K562 (cell line): ENCODE results near the gene ADAMTS2. TPM values are rescaled to one million over a fixed set of nuclear protein-coding genes. Genes with fewer than 3 reads are reported as not detected.

Experiments used
- PHTF2 ChIP-seq: fragments of 250-450 bp; sonication (Bioruptor Pico); IDR thresholded peaks from 2 replicates; pipeline ENCODE4 v1.5.0; 2021; ENCODE audit warnings: mild to moderate bottlenecking
- polyA plus RNA-seq, 8 experiments: library from polyadenylated mRNA; depleted of rRNA in 4 of 8; stranded (reverse) in 5 of 8; unstranded in 3 of 8; fragments of >200 nt; fragmentation: Nextera tagmentation in 2 of 8; fragmentation: Illumina TruSeq in 1 of 8; extraction: Ambion mirVana in 2 of 8; extraction: Trizol in 1 of 8; gene quantifications; 2 replicates each; pipeline versions ENCODE4 v1.2.1 to v1.2.3, GENCODE V29; 2011 to 2014; ENCODE audit warnings: inconsistent platforms in 1 of 8, missing spikeins in 1 of 8
- small RNA-seq: library from RNA; depleted of rRNA; stranded (forward); fragments of <200 nt; gene quantifications from one replicate; pipeline ENCODE3, GENCODE V24; 2014
- total RNA-seq, 7 experiments: library from RNA; depleted of rRNA in 6 of 7; stranded (reverse); fragments of >200 nt in 6 of 7; fragmentation: Illumina TruSeq in 2 of 7; extraction: Trizol in 2 of 7; gene quantifications; 2 replicates each; pipeline versions ENCODE4 v1.2.1 to v1.2.3, GENCODE V29; 2011 to 2021; ENCODE audit warnings: low replicate concordance in 1 of 7
- TF ChIP-seq, protein P1 (sequence below): fragments of 450-650 bp; formaldehyde crosslinking; IDR thresholded peaks from 2 replicates; pipeline ENCODE4 v1.4.0; 2020; ENCODE audit warnings: mild to moderate bottlenecking, moderate library complexity
- TF ChIP-seq, protein P2 (sequence below): fragments of 250-450 bp; sonication (Bioruptor Pico); IDR thresholded peaks from 2 replicates; pipeline ENCODE4 v1.8.0; 2022; ENCODE audit warnings: inconsistent platforms
- TF ChIP-seq, protein P3 (sequence below): fragments of 250-450 bp; sonication (Bioruptor Pico); IDR thresholded peaks from 2 replicates; pipeline ENCODE4 v1.6.1; 2021; ENCODE audit warnings: mild to moderate bottlenecking

ADAMTS2 gene
- total and polyA plus RNA-seq, 9 of the 15 experiments (the other 6 are each of a cell fraction or from before 2014, with no cell fraction given) = not detected

DNA sequence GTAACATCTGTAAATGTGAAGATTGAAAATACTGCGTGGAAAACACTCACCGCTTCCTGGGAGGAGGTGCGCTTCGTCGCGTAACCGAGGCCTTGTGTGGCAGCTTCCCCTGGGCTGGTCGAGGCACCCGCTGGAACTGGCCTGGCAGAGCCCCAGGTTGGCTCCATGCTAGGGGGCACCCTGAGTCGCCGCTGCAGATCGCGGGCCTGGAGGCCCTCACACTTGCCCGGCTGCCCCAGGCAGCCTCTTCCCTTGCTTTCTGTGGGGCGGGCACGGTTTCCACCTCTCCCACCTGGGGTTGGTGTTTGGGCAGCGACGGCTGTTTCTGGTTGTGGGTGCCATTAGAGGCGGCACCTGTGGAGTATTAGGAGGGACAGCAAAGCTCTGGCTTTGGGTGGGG is 284.2 kb downstream of the ADAMTS2 start (continued):
- TF ChIP-seq, protein P1, sequence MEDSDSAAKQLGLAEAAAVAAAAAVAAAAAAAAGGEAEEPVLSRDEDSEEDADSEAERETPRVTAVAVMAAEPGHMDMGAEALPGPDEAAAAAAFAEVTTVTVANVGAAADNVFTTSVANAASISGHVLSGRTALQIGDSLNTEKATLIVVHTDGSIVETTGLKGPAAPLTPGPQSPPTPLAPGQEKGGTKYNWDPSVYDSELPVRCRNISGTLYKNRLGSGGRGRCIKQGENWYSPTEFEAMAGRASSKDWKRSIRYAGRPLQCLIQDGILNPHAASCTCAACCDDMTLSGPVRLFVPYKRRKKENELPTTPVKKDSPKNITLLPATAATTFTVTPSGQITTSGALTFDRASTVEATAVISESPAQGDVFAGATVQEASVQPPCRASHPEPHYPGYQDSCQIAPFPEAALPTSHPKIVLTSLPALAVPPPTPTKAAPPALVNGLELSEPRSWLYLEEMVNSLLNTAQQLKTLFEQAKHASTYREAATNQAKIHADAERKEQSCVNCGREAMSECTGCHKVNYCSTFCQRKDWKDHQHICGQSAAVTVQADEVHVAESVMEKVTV (CRISPR knock-in tag) = no peak
- TF ChIP-seq, protein P2, sequence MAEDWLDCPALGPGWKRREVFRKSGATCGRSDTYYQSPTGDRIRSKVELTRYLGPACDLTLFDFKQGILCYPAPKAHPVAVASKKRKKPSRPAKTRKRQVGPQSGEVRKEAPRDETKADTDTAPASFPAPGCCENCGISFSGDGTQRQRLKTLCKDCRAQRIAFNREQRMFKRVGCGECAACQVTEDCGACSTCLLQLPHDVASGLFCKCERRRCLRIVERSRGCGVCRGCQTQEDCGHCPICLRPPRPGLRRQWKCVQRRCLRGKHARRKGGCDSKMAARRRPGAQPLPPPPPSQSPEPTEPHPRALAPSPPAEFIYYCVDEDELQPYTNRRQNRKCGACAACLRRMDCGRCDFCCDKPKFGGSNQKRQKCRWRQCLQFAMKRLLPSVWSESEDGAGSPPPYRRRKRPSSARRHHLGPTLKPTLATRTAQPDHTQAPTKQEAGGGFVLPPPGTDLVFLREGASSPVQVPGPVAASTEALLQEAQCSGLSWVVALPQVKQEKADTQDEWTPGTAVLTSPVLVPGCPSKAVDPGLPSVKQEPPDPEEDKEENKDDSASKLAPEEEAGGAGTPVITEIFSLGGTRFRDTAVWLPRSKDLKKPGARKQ (CRISPR knock-in tag) = no peak
- no peak for TF ChIP-seq PHTF2 (CRISPR knock-in tag)
- TF ChIP-seq, protein P3, sequence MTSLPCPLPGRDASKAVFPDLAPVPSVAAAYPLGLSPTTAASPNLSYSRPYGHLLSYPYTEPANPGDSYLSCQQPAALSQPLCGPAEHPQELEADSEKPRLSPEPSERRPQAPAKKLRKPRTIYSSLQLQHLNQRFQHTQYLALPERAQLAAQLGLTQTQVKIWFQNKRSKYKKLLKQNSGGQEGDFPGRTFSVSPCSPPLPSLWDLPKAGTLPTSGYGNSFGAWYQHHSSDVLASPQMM (CRISPR knock-in tag) = no peak

Small RNA genes within 50 kb of the gene (small RNA-seq; reads per million reads assigned to genes)
- gene AC109479.2 = not detected

Other genes with a start within 250 kb of the ADAMTS2 start
- gene RUFY1, start 205.1 kb upstream of the ADAMTS2 start, total RNA-seq (2014; rRNA removed) = 39.9 and 41.7 TPM in 2 replicates
- gene RUFY1, start 205.1 kb upstream of the ADAMTS2 start, total RNA-seq (2014; rRNA removed; fragmentation: Illumina TruSeq; extraction: Trizol) = 21.8 and 26.2 TPM in 2 replicates
- gene RUFY1, start 205.1 kb upstream of the ADAMTS2 start, total RNA-seq (2015; rRNA removed; fragmentation: Illumina TruSeq; extraction: Trizol) = 31.9 and 33.8 TPM in 2 replicates
- 29.1 and 29.6 TPM in 2 replicates for gene RUFY1, start 205.1 kb upstream of the ADAMTS2 start, total RNA-seq (2021)
- 26.0 and 29.9 TPM in 2 replicates for gene RUFY1, start 205.1 kb upstream of the ADAMTS2 start, polyA plus RNA-seq (2011; rRNA removed)
- 21.0 and 22.8 TPM in 2 replicates for gene RUFY1, start 205.1 kb upstream of the ADAMTS2 start, polyA plus RNA-seq (2014; fragmentation: Illumina TruSeq; extraction: Trizol)
- 1 to 10 TPM; 5.0 to 7.9 TPM for gene RUFY1, start 205.1 kb upstream of the ADAMTS2 start, polyA plus RNA-seq (2014; fragmentation: Nextera tagmentation; extraction: Ambion mirVana)
- 24.0 and 30.0 TPM in 2 replicates for gene RUFY1, start 205.1 kb upstream of the ADAMTS2 start, polyA plus RNA-seq (2014; rRNA removed)